ENCODE measurements around the gene VKORC1. TPM values are rescaled to one million over a fixed set of nuclear protein-coding genes. Genes with fewer than 3 reads are reported as not detected.

VKORC1 gene
- total RNA-seq, 1 donor: 147 TPM

- peak; percentile 92 for DNase-seq (ENCODE audit: insufficient read length, low spot score, missing footprints)
- H3K4me2 ChIP-seq (ENCODE audit: insufficient read depth, low read length): no peak overlapping the region
Measured at GRCh38 chr16:31134091-31134571, 39.5 kb upstream of the VKORC1 start.

GRCh38 chr16:31133046-31133501 lies 38.5 kb upstream of the VKORC1 start:
- Histone ChIP-seq H3K27me3 (ENCODE audit: insufficient read depth, low read length) (peaks cover 4% of the 10 kb centered on the region), H3K27ac (ENCODE audit: low read depth, low read length) (no peak overlapping the region), H3K79me2 (ENCODE audit: insufficient read depth, low read length) (no peaks in the 10 kb centered on the region), H2AFZ (ENCODE audit: low read length) (no peak overlapping the region), H3K4me3 (ENCODE audit: insufficient read depth, low read length) (no peak overlapping the region), H3K36me3 (ENCODE audit: insufficient read depth, low read length) (peaks cover 5% of the 10 kb centered on the region), H3K4me1 (ENCODE audit: insufficient read depth, low read length) (peaks cover 4% of the 10 kb centered on the region), H4K20me1 (ENCODE audit: insufficient read depth, low read length) (no peaks in the 10 kb centered on the region), H3K9me3 (ENCODE audit: low read depth, low read length) (no peaks in the 10 kb centered on the region), H3K4me2 (ENCODE audit: insufficient read depth, low read length) (no peak overlapping the region)
- DNase-seq (ENCODE audit: insufficient read length, low spot score, missing footprints): peak; percentile 69
- no peak for TF ChIP-seq CTCF (IDR thresholded peaks at IDR 0.05; ENCODE audit: extremely low read depth, low read depth, low read length)

More at GRCh38 chr16:31134091-31134571, 39.5 kb upstream of the VKORC1 start:
- no peaks in the 10 kb centered on the region for H3K79me2 ChIP-seq (ENCODE audit: insufficient read depth, low read length)
- H3K27me3 ChIP-seq (ENCODE audit: insufficient read depth, low read length): peaks cover 4% of the 10 kb centered on the region
- H4K20me1 ChIP-seq (ENCODE audit: insufficient read depth, low read length): no peaks in the 10 kb centered on the region
- no peak for TF ChIP-seq CTCF (IDR thresholded peaks at IDR 0.05; ENCODE audit: extremely low read depth, low read depth, low read length)
- H2AFZ ChIP-seq (ENCODE audit: low read length): no peak overlapping the region
- no peaks in the 10 kb centered on the region for H3K36me3 ChIP-seq (ENCODE audit: insufficient read depth, low read length)
- no peak overlapping the region for H3K4me3 ChIP-seq (ENCODE audit: insufficient read depth, low read length)
- H3K27ac ChIP-seq (ENCODE audit: low read depth, low read length): no peak overlapping the region
- H3K9me3 ChIP-seq (ENCODE audit: low read depth, low read length): no peaks in the 10 kb centered on the region
- H3K4me1 ChIP-seq (ENCODE audit: insufficient read depth, low read length): peaks cover 10% of the 10 kb centered on the region

- H2AFZ ChIP-seq (ENCODE audit: low read length): no peak overlapping the region
- no peaks in the 10 kb centered on the region for H4K20me1 ChIP-seq (ENCODE audit: insufficient read depth, low read length)
- H3K9me3 ChIP-seq (ENCODE audit: low read depth, low read length): no peaks in the 10 kb centered on the region
- H3K4me2 ChIP-seq (ENCODE audit: insufficient read depth, low read length): no peak overlapping the region
- peaks cover 4% of the 10 kb centered on the region for H3K4me1 ChIP-seq (ENCODE audit: insufficient read depth, low read length)
- no peak overlapping the region for H3K4me3 ChIP-seq (ENCODE audit: insufficient read depth, low read length)
- no peak overlapping the region for H3K27ac ChIP-seq (ENCODE audit: low read depth, low read length)
- TF ChIP-seq CTCF (IDR thresholded peaks at IDR 0.05; ENCODE audit: extremely low read depth, low read depth, low read length): no peak
- peaks cover 4% of the 10 kb centered on the region for H3K27me3 ChIP-seq (ENCODE audit: insufficient read depth, low read length)
- H3K79me2 ChIP-seq (ENCODE audit: insufficient read depth, low read length): no peaks in the 10 kb centered on the region
- H3K36me3 ChIP-seq (ENCODE audit: insufficient read depth, low read length): peaks cover 8% of the 10 kb centered on the region
- DNase-seq (ENCODE audit: insufficient read length, low spot score, missing footprints): peak; percentile 53
Measured at GRCh38 chr16:31132303-31132979, 37.8 kb upstream of the VKORC1 start.

GRCh38 chr16:31131841-31132271 lies 37.3 kb upstream of the VKORC1 start:
- peak; percentile 61 for DNase-seq (ENCODE audit: insufficient read length, low spot score, missing footprints)
- Histone ChIP-seq H2AFZ (ENCODE audit: low read length) (no peak overlapping the region), H3K27ac (ENCODE audit: low read depth, low read length) (no peak overlapping the region), H3K27me3 (ENCODE audit: insufficient read depth, low read length) (peaks cover 4% of the 10 kb centered on the region), H3K4me2 (ENCODE audit: insufficient read depth, low read length) (no peak overlapping the region), H3K36me3 (ENCODE audit: insufficient read depth, low read length) (peaks cover 8% of the 10 kb centered on the region), H3K4me3 (ENCODE audit: insufficient read depth, low read length) (no peak overlapping the region), H3K9me3 (ENCODE audit: low read depth, low read length) (no peaks in the 10 kb centered on the region), H3K4me1 (ENCODE audit: insufficient read depth, low read length) (peaks cover 4% of the 10 kb centered on the region), H4K20me1 (ENCODE audit: insufficient read depth, low read length) (no peaks in the 10 kb centered on the region), H3K79me2 (ENCODE audit: insufficient read depth, low read length) (no peaks in the 10 kb centered on the region)
- no peak for TF ChIP-seq CTCF (IDR thresholded peaks at IDR 0.05; ENCODE audit: extremely low read depth, low read depth, low read length)
